Body of pancreas (tissue), 4 donors: Measurements from ENCODE around the gene TUBB1.

ENCODE experiments used
- CTCF ChIP-seq, 7 experiments: fragments of 450-650 bp in 4 of 7; fragments of 200-600 bp in 3 of 7; sonication (generic) in 3 of 7; IDR thresholded peaks; one replicate each; pipeline ENCODE4 v1.5.1; 2016 to 2019; ENCODE audit warnings: antibody characterized with exemption in 7 of 7
- POLR2A ChIP-seq, 3 donors: fragments of 450-650 bp; IDR thresholded peaks; one replicate each; pipeline ENCODE4 v1.6.1; 2016; ENCODE audit warnings: antibody characterized with exemption in 3 of 3, mild to moderate bottlenecking in 2 of 3

GRCh38 chr20:59022754-59023153, 3.5 kb downstream of the TUBB1 start:
- TF ChIP-seq CTCF (IDR thresholded peaks at IDR 0.05) (no peak), POLR2A (IDR thresholded peaks at IDR 0.05) (no peak)
